Thyroid gland (tissue), 4 donors: ENCODE measurements around the gene ZNRF1.

Source experiments
- POLR2A ChIP-seq, 2 donors: fragments of 450-650 bp; IDR thresholded peaks; one replicate each; pipeline ENCODE4 v1.6.1; 2017; ENCODE audit warnings: antibody characterized with exemption in 2 of 2, mild to moderate bottlenecking in 2 of 2, moderate library complexity in 1 of 2
- TF ChIP-seq, protein P1 (sequence below), 6 experiments: fragments of 200-600 bp in 3 of 6; fragments of 450-650 bp in 3 of 6; sonication (generic) in 3 of 6; IDR thresholded peaks; one replicate each; pipeline ENCODE4 v1.5.1; 2016 to 2019; ENCODE audit warnings: antibody characterized with exemption in 6 of 6, mild to moderate bottlenecking in 2 of 6, inconsistent platforms in 1 of 6, moderate library complexity in 1 of 6

DNA sequence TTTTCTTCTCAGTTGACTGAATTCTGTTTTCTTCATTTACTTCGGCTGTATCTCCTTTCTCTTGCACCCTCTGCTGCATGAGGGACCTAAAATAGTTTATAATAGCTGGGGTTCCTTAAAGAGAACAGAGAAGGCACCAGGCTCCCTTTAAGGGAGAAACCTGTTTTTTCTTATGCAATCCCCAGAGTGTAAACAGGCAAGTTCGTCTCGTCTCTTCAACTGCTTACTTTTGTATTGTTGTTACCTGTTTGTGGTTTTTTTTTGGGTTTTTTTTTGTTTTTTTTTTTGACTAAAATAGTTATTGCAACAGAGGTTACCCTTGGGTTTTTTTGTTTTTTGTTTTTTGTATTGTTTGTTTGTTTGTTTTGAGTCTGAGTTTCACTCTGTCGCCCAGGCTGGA lies 121.4 kb downstream of the ZNRF1 start:
- TF ChIP-seq, protein P1, sequence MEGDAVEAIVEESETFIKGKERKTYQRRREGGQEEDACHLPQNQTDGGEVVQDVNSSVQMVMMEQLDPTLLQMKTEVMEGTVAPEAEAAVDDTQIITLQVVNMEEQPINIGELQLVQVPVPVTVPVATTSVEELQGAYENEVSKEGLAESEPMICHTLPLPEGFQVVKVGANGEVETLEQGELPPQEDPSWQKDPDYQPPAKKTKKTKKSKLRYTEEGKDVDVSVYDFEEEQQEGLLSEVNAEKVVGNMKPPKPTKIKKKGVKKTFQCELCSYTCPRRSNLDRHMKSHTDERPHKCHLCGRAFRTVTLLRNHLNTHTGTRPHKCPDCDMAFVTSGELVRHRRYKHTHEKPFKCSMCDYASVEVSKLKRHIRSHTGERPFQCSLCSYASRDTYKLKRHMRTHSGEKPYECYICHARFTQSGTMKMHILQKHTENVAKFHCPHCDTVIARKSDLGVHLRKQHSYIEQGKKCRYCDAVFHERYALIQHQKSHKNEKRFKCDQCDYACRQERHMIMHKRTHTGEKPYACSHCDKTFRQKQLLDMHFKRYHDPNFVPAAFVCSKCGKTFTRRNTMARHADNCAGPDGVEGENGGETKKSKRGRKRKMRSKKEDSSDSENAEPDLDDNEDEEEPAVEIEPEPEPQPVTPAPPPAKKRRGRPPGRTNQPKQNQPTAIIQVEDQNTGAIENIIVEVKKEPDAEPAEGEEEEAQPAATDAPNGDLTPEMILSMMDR (IDR thresholded peaks at IDR 0.05), result no peak
- no peak for TF ChIP-seq POLR2A (IDR thresholded peaks at IDR 0.05)
